ENCODE data around the gene CA5A. TPM values are rescaled to one million over a fixed set of nuclear protein-coding genes. Genes with fewer than 3 reads are reported as not detected.

CA5A gene
- total RNA-seq, 1 experiment from 2014 or later, result not detected

- TF ChIP-seq SRF (IDR thresholded peaks at IDR 0.05; ENCODE audit: low read depth), result no peak
- TF ChIP-seq SIN3A (IDR thresholded peaks at IDR 0.05; ENCODE audit: low read depth), result no peak
- no peak for TF ChIP-seq REST (IDR thresholded peaks at IDR 0.05; ENCODE audit: low read depth)
- no peak for TF ChIP-seq TCF7L2 (IDR thresholded peaks at IDR 0.05; ENCODE audit: borderline replicate concordance, extremely low read depth, insufficient read depth, insufficient read length)
- TF ChIP-seq ELF1 (IDR thresholded peaks at IDR 0.05; ENCODE audit: borderline replicate concordance, low read depth), result no peak
- TF ChIP-seq CEBPB (IDR thresholded peaks at IDR 0.05; ENCODE audit: low read depth), result no peak
- no peak for TF ChIP-seq YY1 (IDR thresholded peaks at IDR 0.05; ENCODE audit: extremely low read depth, insufficient replicate concordance, low read depth, low read length)
Observed at GRCh38 chr16:87926246-87927194, 9.8 kb downstream of the CA5A start (continued).
